Measurements from ENCODE around the gene CACNA1A. TPM values are rescaled to one million over a fixed set of nuclear protein-coding genes. Genes with fewer than 3 reads are reported as not detected.

Gene CACNA1A
- total RNA-seq, 4 donors from 2014 or later = 0.33 to 0.75 (median 0.43) TPM

- H3K36me3 ChIP-seq = no peaks in the 10 kb centered on the region
- H3K27me3 ChIP-seq = peaks cover 0 to 42% (median 9%) of the 10 kb centered on the region in 4 donors
- WGBS = 90% methylated on average over 6 of the region's 7 CpGs
- H3K27ac ChIP-seq (replicated peaks in 1 of 4) = no peak overlapping the region
- intact Hi-C loops (cut with DNase I) = no loop called here
- H3K4me1 ChIP-seq = no peaks in the 10 kb centered on the region
- no peak for TF ChIP-seq CTCF (IDR thresholded peaks at IDR 0.05)
- TF ChIP-seq EP300 (IDR thresholded peaks at IDR 0.05) = no peak
- TF ChIP-seq POLR2AphosphoS5 (IDR thresholded peaks at IDR 0.05) = no peak
- TF ChIP-seq POLR2A (IDR thresholded peaks at IDR 0.05; ENCODE audit: low read depth) = no peak
- no peaks in the 10 kb centered on the region for H3K9me3 ChIP-seq
- DNase-seq (ENCODE audit: extremely low spot score) = no peak
- H3K4me3 ChIP-seq = no peak overlapping the region
Measured at GRCh38 chr19:13229246-13229645, 277.0 kb downstream of the CACNA1A start.

- intact Hi-C loops (cut with DNase I) = no loop called here
- no peaks in the 10 kb centered on the region for H3K36me3 ChIP-seq
- 87% methylated on average over 7 of the region's 7 CpGs for WGBS
- no peak for DNase-seq (ENCODE audit: extremely low spot score)
- no peaks in the 10 kb centered on the region for H3K4me1 ChIP-seq
- H3K4me3 ChIP-seq = no peak overlapping the region
- TF ChIP-seq CTCF (IDR thresholded peaks at IDR 0.05) (no peak), POLR2A (IDR thresholded peaks at IDR 0.05; ENCODE audit: low read depth) (no peak), POLR2AphosphoS5 (IDR thresholded peaks at IDR 0.05) (no peak), EP300 (IDR thresholded peaks at IDR 0.05) (no peak)
- peaks cover 0 to 42% (median 9%) of the 10 kb centered on the region in 4 donors for H3K27me3 ChIP-seq
- no peaks in the 10 kb centered on the region for H3K9me3 ChIP-seq
- H3K27ac ChIP-seq (replicated peaks in 1 of 4) = no peak overlapping the region
Measured at GRCh38 chr19:13228561-13228960, 277.7 kb downstream of the CACNA1A start.

- no peak for TF ChIP-seq POLR2AphosphoS5 (IDR thresholded peaks at IDR 0.05)
- TF ChIP-seq CTCF (IDR thresholded peaks at IDR 0.05) = no peak
- TF ChIP-seq EP300 (IDR thresholded peaks at IDR 0.05) = no peak
- no peak for TF ChIP-seq POLR2A (IDR thresholded peaks at IDR 0.05; ENCODE audit: low read depth)
- H3K9me3 ChIP-seq = no peaks in the 10 kb centered on the region
- no peak overlapping the region for H3K27ac ChIP-seq (replicated peaks in 1 of 4)
- no peaks in the 10 kb centered on the region for H3K36me3 ChIP-seq
- no peak for DNase-seq (ENCODE audit: extremely low spot score)
- intact Hi-C loops (cut with DNase I) = no loop called here
- H3K4me3 ChIP-seq = no peak overlapping the region
- WGBS = 74% methylated on average over 8 of the region's 14 CpGs
- no peaks in the 10 kb centered on the region for H3K4me1 ChIP-seq
- peaks cover 0 to 42% (median 9%) of the 10 kb centered on the region in 4 donors for H3K27me3 ChIP-seq
Measured at GRCh38 chr19:13226983-13227382, 279.3 kb downstream of the CACNA1A start.

GRCh38 chr19:13225973-13226865 lies 280.1 kb downstream of the CACNA1A start:
- no peak for DNase-seq (ENCODE audit: extremely low spot score)
- Histone ChIP-seq H3K27ac (replicated peaks in 1 of 4) (no peak overlapping the region), H3K36me3 (no peaks in the 10 kb centered on the region), H3K4me3 (no peak overlapping the region), H3K9me3 (no peaks in the 10 kb centered on the region), H3K27me3 (peaks cover 0 to 35% (median 9%) of the 10 kb centered on the region in 4 donors), H3K4me1 (no peaks in the 10 kb centered on the region)
- intact Hi-C loops (cut with DNase I) = no loop called here
- WGBS = 89% methylated on average over 22 of the region's 26 CpGs
- TF ChIP-seq POLR2AphosphoS5 (IDR thresholded peaks at IDR 0.05) (no peak), EP300 (IDR thresholded peaks at IDR 0.05) (no peak), POLR2A (IDR thresholded peaks at IDR 0.05; ENCODE audit: low read depth) (no peak), CTCF (IDR thresholded peaks at IDR 0.05) (no peak)

Measured in esophagus muscularis mucosa (tissue), 4 donors.